Neuron (in vitro differentiated cells): ENCODE measurements around the gene CD2AP.

Experiments
- H2AFZ ChIP-seq: one replicate; pipeline ENCODE4 v1.6.1; 2013; ENCODE audit warnings: low read depth, mild to moderate bottlenecking, inconsistent platforms, low read length, moderate library complexity
- H3K27me3 ChIP-seq: one replicate; pipeline ENCODE4 v1.6.1; 2013; ENCODE audit warnings: low read length; ENCODE audit not compliant: insufficient read depth
- H3K36me3 ChIP-seq: one replicate; pipeline ENCODE4 v1.6.1; 2013; ENCODE audit warnings: low read length; ENCODE audit not compliant: insufficient read depth
- H3K4me1 ChIP-seq: one replicate; pipeline ENCODE4 v1.6.1; 2013; ENCODE audit warnings: low read length; ENCODE audit not compliant: insufficient read depth
- H3K4me3 ChIP-seq: 2 replicates; pipeline ENCODE4 v1.5.1; 2013; ENCODE audit warnings: mild to moderate bottlenecking, low read length, moderate library complexity
- H3K9me3 ChIP-seq: one replicate; pipeline ENCODE4 v1.6.1; 2013; ENCODE audit warnings: low read length

CD2AP gene

DNA sequence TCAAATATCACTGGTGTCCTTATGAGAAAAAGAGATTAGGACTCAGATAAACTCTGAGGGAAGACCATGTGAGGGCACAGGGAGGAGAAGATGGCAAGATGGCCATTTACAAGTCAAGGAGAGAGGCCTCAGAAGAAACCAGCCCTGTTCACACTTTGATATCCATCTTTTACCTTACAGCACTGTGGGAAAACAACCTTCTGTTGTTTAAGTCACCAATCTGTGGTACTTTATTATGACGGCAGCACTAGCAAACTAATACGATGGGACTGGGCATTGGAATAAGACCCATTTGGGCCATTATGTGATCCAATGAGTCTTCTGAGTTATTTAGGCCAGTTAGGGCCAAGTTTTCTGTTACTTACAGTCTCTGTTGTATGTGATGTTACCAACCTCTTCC lies 26.4 kb upstream of the CD2AP start:
- Histone ChIP-seq H3K27me3 (no peaks in the 10 kb centered on the region), H3K4me3 (no peak overlapping the region), H2AFZ (no peak overlapping the region), H3K4me1 (no peaks in the 10 kb centered on the region), H3K36me3 (no peaks in the 10 kb centered on the region), H3K9me3 (no peaks in the 10 kb centered on the region)

DNA sequence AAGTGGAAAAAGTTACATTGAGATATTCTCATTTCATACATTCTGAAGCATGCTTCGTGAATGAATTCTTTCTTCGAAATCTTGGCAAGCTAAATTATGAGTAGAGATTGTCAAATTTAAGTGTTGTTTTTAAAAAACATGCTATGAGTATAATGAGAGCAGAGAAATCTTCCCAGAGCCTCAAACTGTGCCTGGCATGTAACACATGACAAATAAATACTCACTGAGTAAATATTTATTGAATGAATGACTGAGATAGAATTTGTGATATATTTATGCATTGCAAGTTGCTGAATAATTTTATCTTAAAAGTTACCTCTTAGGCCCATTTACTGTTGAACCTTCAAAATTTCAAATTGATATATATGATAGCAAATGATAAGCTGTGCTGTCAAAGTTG lies 24.7 kb upstream of the CD2AP start:
- Histone ChIP-seq H2AFZ (no peak overlapping the region), H3K27me3 (no peaks in the 10 kb centered on the region), H3K9me3 (no peaks in the 10 kb centered on the region), H3K4me1 (no peaks in the 10 kb centered on the region), H3K36me3 (no peaks in the 10 kb centered on the region), H3K4me3 (no peak overlapping the region)

DNA sequence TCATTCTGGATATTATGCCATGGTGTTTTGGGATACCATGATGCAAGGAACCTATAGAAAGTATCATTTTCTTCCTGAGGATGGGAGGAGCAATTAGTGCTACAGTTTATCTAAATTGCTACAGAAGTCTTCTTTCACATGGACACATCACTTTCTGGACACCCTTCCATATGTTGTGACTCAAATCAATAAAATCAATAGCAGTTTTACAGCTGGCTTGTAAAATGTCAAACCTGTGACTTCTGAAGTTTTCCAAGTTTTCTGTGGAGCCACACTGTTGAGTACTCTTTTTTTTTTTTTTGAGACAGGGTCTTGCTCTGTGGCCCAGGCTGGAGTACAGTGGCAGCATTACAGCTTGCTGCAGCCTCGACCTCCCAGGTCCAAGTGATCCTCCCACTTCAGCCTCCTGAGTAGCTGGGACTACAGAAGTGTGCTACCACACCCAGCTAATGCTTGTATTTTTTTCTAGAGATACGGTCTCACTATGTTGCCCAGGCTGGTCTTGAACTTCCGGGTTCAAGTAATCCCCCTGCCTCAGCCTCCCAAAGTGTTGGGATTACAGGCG lies 24.1 kb upstream of the CD2AP start:
- H3K36me3 ChIP-seq = no peaks in the 10 kb centered on the region
- no peaks in the 10 kb centered on the region for H3K27me3 ChIP-seq
- H3K4me3 ChIP-seq = no peak overlapping the region
- H3K9me3 ChIP-seq = no peaks in the 10 kb centered on the region
- H2AFZ ChIP-seq = no peak overlapping the region
- no peaks in the 10 kb centered on the region for H3K4me1 ChIP-seq

DNA sequence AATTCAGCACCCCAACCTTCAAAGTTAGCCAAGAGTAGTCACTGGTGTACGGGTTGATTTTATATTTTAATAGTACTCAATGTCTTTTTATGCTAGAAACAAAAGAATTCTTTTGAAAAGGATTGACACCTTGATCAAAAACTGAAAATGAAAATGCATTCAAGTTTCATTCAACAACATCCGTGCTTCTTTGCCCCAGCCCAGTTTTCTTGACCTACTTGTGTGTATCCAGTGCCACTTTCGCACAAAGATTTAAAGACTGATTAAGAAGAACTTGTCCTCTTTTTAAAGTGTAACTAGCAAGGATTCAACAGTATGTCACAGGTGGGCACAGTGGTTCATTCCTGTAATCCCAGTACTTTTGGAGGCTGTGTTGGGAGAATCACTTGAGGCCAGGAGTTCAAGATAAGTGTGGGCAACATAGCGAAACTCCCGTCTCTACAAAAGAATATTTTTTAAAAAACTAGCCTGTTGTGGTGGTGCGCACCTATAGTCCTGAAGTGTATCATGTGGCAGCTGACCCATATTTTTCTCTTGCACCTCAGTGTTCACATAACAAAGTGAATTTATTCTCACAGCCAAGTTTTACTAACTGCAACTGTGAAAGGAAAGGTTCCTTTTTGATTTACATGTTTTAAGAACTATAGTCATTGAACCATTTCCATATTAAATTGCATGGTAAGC lies 22.7 kb upstream of the CD2AP start:
- Histone ChIP-seq H2AFZ (no peak overlapping the region), H3K27me3 (no peaks in the 10 kb centered on the region), H3K4me1 (no peaks in the 10 kb centered on the region), H3K9me3 (no peaks in the 10 kb centered on the region), H3K36me3 (no peaks in the 10 kb centered on the region), H3K4me3 (no peak overlapping the region)

DNA sequence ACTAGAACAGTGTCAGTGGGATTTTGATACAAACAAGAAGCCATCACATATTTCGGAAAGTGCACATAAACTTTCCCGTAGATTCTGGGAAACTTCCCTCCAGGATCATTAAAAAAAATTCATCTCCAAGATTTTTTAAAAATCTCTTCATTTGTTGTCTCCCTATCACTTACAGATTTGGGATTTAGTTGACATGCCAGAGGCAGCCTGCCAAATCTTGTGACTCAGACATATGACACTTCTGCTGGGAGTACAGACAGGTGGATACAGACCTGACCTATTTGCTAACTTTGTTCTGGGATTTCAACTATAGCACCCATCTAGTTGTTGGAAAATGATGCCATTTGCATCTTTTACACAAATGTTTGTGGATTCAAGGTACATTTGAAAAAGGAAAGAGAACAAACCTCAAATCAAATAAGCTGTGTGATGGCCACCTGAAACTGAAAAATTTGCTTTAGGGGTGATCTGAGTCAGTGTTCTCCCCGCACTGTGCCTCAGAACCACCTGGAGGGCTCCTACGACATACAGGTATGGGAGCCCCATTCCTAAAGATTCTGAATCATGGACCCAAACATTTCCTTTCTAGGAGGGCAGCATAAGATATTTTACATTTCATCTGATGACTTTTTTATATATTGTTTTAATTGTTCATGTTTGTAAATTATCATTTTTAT lies 21.9 kb upstream of the CD2AP start:
- no peaks in the 10 kb centered on the region for H3K36me3 ChIP-seq
- no peaks in the 10 kb centered on the region for H3K9me3 ChIP-seq
- H3K27me3 ChIP-seq = no peaks in the 10 kb centered on the region
- no peaks in the 10 kb centered on the region for H3K4me1 ChIP-seq
- H3K4me3 ChIP-seq = no peak overlapping the region
- no peak overlapping the region for H2AFZ ChIP-seq

DNA sequence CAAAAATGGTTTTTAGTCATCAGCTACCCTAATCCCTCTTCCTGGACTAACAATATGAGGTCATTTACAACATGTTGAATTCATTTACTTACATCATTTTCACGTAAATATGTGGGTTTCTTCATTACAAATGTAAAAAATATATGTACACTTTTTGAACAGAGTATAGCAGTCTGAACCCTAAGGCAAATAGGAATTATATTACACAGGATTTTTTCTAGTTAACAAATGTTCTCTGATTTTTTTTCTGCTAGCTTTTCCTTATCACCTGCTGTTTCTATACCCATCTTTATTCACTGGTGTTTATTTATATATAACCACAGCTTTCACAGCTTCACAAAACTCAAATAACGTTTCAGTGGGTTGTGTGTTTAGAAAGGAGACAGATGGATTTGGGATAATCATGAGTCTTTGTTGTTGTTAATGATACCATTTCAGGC lies 21.0 kb upstream of the CD2AP start:
- Histone ChIP-seq H3K4me3 (no peak overlapping the region), H3K9me3 (no peaks in the 10 kb centered on the region), H3K4me1 (no peaks in the 10 kb centered on the region), H3K27me3 (no peaks in the 10 kb centered on the region), H2AFZ (no peak overlapping the region), H3K36me3 (no peaks in the 10 kb centered on the region)

DNA sequence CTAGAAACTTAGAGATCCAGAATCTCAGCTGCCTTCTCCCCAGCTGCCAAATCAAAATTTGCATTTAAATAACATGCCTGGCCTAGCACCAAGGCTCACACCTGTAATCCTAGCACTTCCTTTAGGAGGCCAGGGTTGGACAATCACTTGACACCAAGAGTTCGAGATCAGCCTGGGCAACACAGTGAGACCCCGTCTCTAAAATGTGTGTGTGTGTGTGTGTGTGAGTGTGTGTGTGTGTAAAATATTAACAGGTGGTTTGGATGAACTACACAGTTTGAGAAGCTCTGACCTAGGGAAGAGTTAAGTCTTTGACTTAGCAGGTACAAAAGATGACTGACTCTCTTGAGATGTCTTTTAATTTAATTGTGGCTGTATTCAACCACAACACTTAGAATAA lies 20.2 kb upstream of the CD2AP start:
- Histone ChIP-seq H2AFZ (no peak overlapping the region), H3K36me3 (no peaks in the 10 kb centered on the region), H3K4me3 (no peak overlapping the region), H3K27me3 (no peaks in the 10 kb centered on the region), H3K9me3 (no peaks in the 10 kb centered on the region), H3K4me1 (no peaks in the 10 kb centered on the region)

DNA sequence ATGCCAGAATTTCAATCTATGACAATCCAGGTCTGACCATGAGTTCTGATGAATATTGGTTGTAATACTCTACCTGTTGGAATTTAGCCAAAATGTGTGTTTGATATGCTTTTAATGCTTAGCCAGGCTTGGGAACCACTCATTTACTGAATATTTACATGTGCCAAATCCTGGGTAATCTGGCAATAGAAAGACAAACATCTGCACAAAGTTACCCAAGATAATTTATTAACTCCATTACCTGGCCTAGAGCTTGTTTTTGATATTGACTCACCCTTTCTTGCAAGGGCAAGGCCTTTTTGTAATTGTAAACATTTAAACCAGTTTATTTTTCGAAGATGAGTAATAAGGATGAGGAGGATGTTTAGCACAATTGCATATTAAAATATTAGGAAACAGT lies 13.5 kb upstream of the CD2AP start:
- H3K4me3 ChIP-seq = no peak overlapping the region

DNA sequence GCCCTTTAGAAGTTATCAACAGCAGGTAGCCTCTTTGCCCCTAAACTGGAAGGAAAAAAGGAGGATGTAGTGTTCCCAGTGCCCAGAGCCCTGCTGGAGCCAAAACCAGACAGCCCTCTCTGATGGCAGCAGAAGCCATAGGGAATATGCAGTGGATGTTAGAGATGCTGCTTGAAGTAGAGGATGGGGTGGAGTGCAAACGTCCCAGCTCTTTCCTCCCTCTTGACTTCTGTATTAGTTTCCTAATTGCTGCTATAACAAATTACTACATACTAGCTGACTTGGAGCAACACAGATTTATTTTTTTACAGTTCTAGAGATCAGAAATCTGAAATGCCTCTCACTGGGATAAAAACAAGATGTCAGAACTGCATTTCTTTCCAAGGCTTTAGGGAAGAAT lies 12.5 kb upstream of the CD2AP start:
- Histone ChIP-seq H3K4me3 (no peak overlapping the region), H2AFZ (no peak overlapping the region), H3K9me3 (no peaks in the 10 kb centered on the region), H3K36me3 (no peaks in the 10 kb centered on the region), H3K4me1 (no peaks in the 10 kb centered on the region), H3K27me3 (no peaks in the 10 kb centered on the region)

More for the DNA sequence above, 13.5 kb upstream of the CD2AP start:
- no peaks in the 10 kb centered on the region for H3K36me3 ChIP-seq
- H2AFZ ChIP-seq = no peak overlapping the region
- H3K27me3 ChIP-seq = no peaks in the 10 kb centered on the region
- no peaks in the 10 kb centered on the region for H3K9me3 ChIP-seq
- H3K4me1 ChIP-seq = no peaks in the 10 kb centered on the region

DNA sequence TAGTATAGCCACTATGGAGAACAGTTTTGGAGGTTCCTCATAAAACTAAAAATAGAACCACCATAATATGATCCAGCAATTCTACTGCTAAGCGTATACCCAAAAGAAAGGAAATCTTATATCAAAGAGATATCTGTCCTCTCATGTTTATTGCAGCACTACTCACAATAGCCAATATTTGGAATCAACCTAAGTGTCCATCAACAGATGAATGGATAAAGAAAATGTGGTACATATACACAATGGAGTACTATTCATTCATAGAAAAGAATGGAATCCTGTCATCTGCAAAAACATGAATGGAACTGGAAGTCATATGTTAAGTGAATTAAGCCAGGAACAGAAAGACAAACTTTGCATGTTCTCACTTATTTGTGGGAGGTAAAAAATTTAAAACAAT lies 5.7 kb upstream of the CD2AP start:
- Histone ChIP-seq H3K4me3 (no peak overlapping the region), H2AFZ (no peak overlapping the region), H3K4me1 (no peaks in the 10 kb centered on the region), H3K36me3 (no peaks in the 10 kb centered on the region), H3K9me3 (no peaks in the 10 kb centered on the region), H3K27me3 (peaks cover 13% of the 10 kb centered on the region)

DNA sequence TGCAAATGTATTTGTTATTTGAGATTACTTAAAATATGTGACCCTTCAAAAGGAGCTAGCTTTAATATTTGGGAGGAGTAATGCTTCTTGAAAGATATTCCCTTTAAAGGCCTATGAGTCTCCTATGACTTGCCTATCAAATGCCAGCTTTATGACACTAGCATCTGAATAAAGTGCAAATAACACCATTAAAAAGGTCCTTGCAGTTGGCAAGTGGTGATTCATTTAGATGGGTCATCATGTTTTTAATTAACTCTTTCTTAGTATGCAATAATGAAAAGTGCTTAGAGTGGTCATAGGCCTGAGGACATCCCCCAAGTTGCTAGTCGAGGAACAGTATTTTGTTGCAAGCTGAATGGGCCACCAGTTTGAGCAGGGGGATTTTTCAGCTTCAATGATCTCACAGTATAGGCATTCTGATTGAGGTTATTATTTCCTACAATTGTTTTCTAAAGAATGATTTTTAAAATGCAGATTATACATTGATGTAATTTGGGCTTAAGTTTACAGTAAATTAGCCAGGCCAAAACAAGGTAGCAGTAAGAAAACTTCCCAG lies 3.7 kb upstream of the CD2AP start:
- Histone ChIP-seq H3K36me3 (no peaks in the 10 kb centered on the region), H3K9me3 (no peaks in the 10 kb centered on the region), H3K4me1 (peaks cover under 1% of the 10 kb centered on the region), H3K4me3 (no peak overlapping the region), H3K27me3 (peaks cover 16% of the 10 kb centered on the region), H2AFZ (no peak overlapping the region)

DNA sequence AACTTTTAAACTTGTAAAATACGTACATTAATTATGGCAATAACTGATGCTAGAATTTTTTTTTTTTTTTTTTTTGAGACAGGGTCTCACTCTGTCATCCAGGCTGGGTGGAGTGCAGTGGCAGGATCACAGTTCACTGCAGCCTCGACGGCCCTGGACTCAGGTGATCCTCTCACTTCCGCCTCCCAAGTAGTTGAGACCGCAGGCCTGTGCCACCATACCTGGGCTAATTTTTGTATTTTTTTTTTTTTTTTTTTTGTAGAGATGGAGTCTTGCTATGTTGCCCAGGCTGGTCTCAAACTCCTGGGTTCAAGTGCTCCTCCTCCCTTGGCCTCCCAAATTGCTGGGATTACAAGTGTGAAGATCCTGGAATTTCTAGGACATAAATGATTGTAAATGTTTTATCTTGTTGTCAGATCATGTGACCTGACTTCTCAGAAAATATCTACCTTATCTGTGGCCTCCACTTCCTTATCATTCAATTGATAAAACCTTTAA lies 2.2 kb upstream of the CD2AP start:
- Histone ChIP-seq H3K27me3 (peaks cover 16% of the 10 kb centered on the region), H3K36me3 (no peaks in the 10 kb centered on the region), H2AFZ (no peak overlapping the region), H3K4me3 (no peak overlapping the region), H3K4me1 (peaks cover 11% of the 10 kb centered on the region), H3K9me3 (no peaks in the 10 kb centered on the region)

DNA sequence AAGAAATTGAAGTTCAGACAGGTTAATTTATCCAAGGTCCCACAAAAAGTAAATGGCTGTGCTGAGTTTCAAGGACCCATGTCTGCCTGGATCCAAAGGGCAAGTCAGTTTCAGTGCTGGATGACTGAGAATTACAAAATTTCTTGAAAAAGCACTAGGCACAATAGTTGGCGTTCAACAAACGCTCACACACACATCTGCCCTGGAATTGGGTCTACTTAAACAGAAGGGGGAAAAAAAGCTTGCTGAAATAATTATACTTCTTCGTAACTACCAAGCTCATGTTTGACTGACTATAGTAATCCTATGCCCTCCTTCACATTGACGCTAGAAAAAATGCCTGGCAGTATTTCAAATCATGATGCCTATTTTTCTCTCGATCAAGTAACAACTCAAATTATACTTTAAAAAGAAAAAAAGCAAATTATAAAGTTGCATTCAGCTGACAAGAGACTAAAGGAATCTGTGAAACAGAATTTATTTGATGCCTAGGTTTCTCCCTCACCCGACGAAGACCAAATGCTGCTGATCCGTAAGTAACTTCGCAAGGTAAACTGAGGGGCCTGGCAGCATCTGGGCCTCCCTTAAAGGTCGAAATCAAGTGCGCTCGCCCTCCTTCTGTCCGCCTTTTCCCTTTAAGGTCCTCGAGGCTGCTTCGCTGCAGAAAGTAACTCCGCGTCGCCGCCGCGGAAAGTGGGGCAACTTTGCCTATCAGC lies 650 bp upstream of the CD2AP start:
- Histone ChIP-seq H3K36me3 (no peaks in the 10 kb centered on the region), H3K9me3 (no peaks in the 10 kb centered on the region), H3K27me3 (peaks cover 16% of the 10 kb centered on the region)

More for the DNA sequence above, 650 bp upstream of the CD2AP start:
- H3K4me1 ChIP-seq = peaks cover 11% of the 10 kb centered on the region
- peak overlapping the region; percentile 59 for H3K4me3 ChIP-seq
- peak overlapping the region; percentile 51 for H2AFZ ChIP-seq
